A172 (cell line): Measurements from ENCODE around the gene SLC51A. TPM values are rescaled to one million over a fixed set of nuclear protein-coding genes. Genes with fewer than 3 reads are reported as not detected.

ENCODE experiments used
- DNase-seq: peaks from one replicate; pipeline ENCODE4 v3.0.0-alpha.2; 2015; ENCODE audit warnings: low spot score
- total RNA-seq: library from RNA; depleted of rRNA; stranded (reverse); fragments of >200 nt; shearing (Covaris generic); gene quantifications from 2 replicates; pipeline ENCODE4 v1.2.3, GENCODE V29; 2014

The SLC51A gene
- total RNA-seq, 1 experiment from 2014 or later: not detected

DNA sequence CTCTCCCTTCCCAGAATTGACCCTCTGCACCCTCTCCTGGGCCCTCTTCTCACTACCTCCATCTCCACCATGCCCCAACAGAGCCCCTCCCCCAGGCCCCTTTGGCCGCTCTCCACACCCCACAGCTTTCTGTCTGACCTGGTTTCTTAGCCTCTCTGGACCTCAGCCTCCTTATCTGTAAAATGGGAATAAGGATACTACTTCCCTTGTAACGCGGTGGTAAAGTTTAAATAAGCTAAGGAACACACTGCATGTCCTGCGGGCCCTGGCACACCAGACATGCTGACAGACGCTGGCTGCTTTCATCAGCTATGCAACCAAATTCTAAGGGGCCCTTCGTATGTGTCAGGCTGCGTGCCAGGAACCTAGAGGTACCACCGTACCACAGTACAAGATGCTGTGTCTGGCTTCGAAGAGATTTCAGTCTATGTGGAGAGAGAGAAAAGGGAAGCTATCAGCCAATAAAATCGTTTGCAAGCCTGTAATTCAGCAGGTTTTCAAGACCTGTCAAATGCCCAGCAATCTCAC is 777 bp upstream of the SLC51A start:
- no peak for DNase-seq

GRCh38 chr3:196216681-196217211 is 412 bp downstream of the SLC51A start:
- DNase-seq: no peak

DNA sequence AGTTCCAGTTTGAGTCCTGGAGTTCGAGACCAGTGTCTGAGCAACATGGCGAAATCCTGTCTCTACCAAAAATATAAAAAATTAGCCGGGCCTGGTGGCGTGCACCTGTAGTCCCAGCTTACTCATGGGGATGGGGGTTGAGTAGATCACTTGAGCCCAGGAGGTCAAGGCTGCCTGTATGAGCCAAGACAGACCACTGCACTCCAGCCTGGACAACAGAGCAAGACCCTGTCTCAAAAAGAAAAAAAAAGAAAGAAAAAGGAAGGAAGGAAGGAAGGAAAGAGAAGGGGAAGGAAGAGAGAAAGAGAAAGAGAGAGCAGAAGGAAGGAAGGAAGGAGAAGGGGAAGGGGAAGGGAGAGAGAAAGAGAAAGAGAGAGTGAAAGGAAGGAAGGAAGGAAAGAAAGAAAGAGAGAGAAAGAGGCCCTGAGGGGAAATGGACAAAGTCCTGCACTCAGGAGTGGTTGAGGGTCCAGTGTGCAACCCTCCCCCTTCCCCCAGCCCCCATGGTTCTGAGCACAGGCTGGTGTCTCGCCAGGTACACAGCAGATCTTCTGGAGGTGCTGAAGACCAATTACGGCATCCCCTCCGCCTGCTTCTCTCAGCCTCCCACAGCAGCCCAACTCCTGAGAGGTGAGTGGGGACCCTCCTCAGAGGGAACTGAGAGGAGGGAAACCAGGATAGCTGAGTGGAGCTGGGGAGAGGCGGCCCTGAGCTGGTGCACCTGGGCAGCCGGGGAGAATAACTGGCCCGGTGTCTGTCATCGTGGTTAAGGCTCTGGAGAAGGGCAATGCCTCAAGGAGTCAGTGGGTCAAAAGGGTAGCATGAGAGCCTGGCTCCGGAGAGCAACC is 1.2 kb downstream of the SLC51A start:
- no peak for DNase-seq

DNA sequence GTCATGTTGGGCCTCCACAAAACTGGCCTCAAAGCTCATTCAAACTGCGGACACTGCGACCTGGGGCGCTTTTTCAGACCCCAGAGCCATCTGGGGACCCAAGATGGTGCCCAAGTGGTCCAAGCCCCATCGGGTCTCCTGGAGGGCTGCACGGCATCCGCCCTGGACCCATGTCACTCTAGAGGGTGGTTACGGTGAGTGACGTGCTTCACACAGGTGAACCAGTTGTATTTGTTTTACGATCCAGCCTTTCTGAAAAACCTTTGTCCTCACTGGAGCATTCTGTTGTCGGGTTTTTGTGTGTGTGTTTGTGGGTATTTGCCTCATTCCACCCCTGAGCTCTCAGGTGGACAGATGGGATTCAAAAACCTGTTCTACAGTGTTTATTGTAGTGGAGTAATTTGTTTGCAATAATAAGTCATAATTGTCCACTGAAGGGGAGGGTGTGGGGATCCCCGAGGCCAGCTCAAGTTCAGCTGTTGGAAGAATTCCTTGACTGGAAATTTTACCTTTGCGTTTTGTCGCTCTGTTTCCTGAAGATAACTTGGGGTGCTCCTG is 1.9 kb downstream of the SLC51A start:
- no peak for DNase-seq

DNA sequence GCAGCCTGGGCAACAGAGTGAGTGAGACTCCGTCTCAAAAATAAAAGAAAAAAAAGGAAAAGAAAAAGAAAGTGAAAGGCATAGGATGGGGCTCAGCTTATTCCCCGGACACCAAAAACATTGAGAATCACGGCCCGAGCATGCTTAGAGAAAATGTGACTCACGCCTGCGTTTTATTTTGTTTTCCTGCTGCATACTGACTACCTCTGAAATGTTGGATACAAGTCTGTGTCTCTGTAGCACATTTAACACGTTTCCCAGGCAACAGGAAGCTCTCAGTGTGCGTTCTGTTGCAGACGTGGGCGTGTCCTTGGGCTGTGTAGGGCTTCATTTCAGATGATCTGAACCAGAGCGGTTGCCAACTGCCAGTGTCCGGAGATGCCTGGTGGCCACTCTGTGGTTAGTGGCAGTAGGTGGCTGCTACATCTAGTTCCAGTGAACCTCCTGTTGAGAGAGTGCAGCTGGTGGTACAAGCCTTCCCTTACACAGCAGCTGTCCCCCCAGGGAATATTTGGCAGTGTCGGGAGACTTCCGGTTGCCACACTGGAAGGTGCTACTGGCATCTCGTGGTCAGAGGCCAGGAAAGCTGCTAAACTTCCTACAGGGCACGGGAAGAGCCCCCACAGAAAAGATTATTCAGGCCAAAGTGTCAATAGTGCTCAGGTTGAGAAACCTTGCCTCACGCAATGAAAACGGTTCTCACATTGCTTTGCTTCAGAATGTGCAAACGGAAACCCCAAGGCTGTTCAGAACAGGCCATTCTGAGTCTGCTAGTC is 3.0 kb downstream of the SLC51A start:
- DNase-seq: peak; percentile 86

DNA sequence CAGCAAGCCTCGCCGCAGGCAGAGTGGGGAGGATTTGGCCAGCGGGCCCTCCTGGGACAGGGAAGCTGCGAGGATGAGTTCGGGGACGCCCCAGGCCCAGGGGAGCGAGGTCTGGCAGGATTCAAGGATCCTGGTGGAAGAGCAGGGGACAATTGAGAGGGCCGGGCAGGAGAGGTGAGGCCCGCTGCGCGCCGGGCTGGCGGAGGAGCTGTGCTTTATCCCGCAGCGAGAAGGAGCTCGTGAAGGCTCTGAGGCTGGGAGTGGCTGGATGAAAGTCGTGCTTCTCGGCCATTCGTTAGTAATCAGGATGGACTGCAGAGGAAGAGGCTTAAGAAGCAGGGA is 3.6 kb downstream of the SLC51A start:
- no peak for DNase-seq

DNA sequence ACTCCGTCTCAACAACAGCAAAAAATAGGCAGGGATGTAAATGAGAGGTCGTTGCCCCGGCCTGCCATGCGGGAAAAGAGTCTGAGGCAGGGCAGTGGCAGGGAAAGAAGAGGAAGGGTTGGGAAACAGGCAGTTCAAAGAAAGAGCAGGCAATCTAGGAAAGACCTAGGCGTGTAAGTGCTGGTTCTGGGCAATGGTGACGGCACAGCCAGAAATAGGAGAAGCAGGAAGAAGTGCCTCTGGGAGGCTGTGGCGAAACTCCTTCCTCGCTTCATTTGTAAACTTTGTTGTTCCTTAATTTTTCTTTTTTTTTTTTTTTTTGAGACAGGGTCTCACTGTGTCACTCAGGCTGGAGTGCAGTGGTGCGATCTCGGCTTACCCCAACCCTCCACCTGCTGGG is 4.3 kb downstream of the SLC51A start:
- DNase-seq: no peak

DNA sequence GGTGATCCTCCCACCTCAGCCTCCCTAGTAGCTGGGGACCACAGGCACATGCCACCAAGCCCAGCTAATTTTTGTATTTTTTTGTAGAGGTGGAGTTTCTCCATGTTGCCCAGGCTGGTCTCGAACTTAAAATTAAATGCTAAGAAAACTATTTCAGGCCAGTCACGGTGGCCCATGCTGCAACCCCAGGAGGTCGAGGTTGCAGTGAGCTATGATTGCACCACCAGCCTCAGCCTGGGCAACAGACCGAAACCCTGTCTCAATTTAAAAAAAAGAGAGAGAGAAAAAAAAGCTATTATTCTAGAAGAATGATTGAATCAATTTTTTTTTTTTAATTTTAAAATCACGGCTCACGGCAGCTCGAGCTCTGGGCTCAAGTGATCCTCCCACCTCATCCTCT is 4.7 kb downstream of the SLC51A start:
- no peak for DNase-seq

GRCh38 chr3:196222876-196223595 is 6.7 kb downstream of the SLC51A start:
- DNase-seq: no peak

DNA sequence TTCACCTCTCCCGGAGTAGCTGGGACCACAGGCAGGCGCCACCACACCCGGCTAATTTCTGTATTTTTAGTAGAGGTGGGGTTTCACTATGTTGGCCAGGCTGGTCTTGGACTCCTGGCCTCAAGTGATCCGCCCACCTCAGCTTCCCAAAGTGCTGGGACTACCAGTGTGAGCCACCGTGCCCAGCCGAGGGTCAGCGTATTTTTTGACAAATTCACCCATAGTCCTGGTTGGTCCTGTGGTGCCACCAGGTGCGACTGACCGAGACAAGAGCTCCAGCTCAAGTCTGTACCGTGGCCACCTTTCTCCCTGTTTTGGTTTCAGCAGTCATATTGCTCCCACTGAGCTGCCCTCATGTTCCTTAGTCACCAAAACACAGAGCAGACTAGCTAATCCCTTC is 8.8 kb downstream of the SLC51A start:
- DNase-seq: no peak

DNA sequence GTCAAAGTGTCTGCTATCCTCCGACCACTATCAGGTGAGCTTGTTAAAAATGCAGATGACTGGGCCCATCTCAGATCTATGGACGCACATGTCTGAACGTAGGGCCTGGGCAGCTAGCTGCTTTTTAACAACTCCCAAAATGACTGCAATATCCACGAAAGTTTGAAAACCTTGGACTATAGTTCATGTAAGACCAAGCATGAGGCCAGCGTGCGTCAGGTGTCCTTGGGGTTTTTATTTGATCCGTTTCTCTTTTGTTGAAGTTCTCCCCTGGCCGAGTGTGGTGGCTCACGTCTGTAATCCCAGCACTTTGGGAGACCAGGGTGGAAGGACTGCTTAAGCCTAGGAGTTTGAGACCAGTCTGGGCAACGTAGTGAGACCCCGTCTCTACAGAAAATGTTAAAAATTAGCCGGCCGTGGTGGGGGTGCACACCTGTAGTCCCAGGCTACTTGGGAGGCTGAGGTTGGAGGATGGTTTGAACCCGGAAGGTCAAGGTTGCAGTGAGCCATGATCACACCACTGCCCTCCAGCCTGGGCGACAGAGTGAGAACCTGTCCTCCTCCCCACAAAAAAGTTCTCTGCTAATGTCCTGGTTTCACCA is 9.5 kb downstream of the SLC51A start:
- no peak for DNase-seq

- no peak for DNase-seq
These were observed 10.8 kb downstream of the SLC51A start for GRCh38 chr3:196227121-196227561.

- DNase-seq: no peak
These were observed 11.5 kb downstream of the SLC51A start for GRCh38 chr3:196227629-196228493.

DNA sequence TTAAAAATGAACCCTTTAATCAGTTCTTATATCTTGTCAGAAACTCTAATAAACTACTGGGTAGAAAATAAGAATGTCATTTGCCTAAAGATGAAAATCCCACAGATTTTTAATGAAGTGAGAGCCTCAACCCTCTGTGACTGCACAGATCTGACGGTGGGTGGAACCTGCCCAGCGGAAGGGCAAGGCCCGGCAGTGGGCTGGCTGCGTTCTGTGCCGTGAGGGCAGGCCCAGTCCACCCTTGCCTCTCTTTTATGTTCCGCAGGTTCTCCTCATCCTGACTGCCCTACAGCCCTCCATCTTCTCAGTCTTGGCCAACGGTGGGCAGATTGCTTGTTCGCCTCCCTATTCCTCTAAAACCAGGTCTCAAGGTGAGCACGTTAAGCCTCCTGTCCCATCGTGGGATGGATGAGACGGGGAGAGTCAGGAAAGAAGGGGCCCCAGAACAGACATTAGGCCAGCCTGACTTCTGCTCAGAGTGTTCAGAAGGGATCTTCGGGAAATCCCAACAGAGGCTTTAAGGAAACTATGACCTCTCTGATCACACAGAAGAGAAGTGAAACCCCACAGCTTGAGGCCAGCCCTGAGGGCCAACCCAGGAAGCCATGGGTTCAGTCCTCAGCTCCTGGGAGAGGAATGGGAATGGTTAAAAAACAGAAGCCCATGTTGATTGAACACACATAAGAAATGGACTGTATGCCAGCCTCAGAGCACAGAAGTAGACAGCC is 16.0 kb downstream of the SLC51A start:
- no peak for DNase-seq

DNA sequence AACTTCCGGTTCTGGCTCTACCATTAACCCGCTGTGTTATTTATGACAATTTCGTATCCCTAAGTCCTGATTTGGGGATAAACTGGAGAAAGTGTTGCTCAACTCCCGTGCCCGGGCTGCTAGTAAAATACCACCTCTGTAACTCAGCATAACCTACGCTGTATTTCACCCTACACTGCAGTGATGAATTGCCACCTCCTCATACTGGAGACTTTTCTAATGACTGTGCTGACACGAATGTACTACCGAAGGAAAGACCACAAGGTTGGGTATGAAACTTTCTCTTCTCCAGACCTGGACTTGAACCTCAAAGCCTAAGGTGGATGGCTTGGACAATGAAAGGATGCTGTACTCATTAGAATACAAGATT is 16.5 kb downstream of the SLC51A start:
- DNase-seq: no peak

- DNase-seq: no peak
These were observed 19.3 kb downstream of the SLC51A start for GRCh38 chr3:196235452-196236122.

GRCh38 chr3:196236223-196236622 is 19.9 kb downstream of the SLC51A start:
- no peak for DNase-seq

DNA sequence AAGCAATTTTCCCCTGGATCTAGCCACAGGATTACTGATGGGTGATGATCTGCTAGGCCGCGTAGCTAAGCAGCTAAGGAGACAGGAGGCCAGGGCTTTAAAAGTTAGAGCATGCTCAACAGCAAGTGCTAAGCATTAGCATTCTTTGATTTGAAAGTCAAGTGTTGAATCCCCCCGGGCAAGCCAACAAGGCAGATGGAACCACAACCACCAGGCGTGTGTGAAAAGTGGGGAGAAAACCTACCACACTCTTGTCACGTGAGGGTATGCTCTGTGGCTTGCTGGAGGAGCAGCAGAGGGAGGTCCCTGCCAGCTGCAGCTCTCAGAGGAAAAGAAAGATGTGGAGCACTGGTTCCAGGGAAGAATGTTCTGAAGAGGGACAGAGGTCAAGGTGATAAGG is 20.9 kb downstream of the SLC51A start:
- DNase-seq: no peak
